Measurements from ENCODE around the gene CAMK1. TPM values are rescaled to one million over a fixed set of nuclear protein-coding genes. Genes with fewer than 3 reads are reported as not detected.
A peak's percentile ranks its signal among the peaks of the same experiment; 100 is the strongest.

CAMK1 gene
- 10 to 100 TPM; 10.9 to 34.9 TPM for total RNA-seq

- H3K27ac ChIP-seq, result peak within 1 kb of the TSS; percentile 55 to 84 (median 80)
- peak within 1 kb of the TSS; percentile 26 to 47 for H3K4me3 ChIP-seq
- 4 to 14% methylated on average over 6 to 49 of the region's 49 CpGs for WGBS, 2 donors
- no peaks in the 10 kb centered on the region for H3K27me3 ChIP-seq
- peak; percentile 77 to 86 (median 84) for DNase-seq
- no peaks in the 10 kb centered on the region for H3K36me3 ChIP-seq (replicated peaks in 1 of 2; ENCODE audit: insufficient read depth in 1 of 2, low read depth in 2 of 2)
- intact Hi-C loops (cut with DNase I), result no loop called here
- TF ChIP-seq CTCF (IDR thresholded peaks at IDR 0.05) (no peak), POLR2A (IDR thresholded peaks at IDR 0.05) (peak; percentile 59 to 66 (median 65))
- peak; percentile 88 for ATAC-seq
- H3K4me1 ChIP-seq, result peaks cover 35% of the 10 kb centered on the region
- no peaks in the 10 kb centered on the region for H3K9me3 ChIP-seq
These were observed at the start of gene CAMK1 for GRCh38 chr3:9769426-9770275. CAMK1 (minus strand) TSS chr3:9769947; CDS start chr3:9767749, 2,198 bp downstream.

GRCh38 chr3:9818666-9819335 is 49.1 kb upstream of the CAMK1 start:
- no peak for DNase-seq
- WGBS, 2 donors, result 87 to 92% methylated on average over 6 of the region's 7 CpGs

GRCh38 chr3:9817436-9817835 is 47.7 kb upstream of the CAMK1 start:
- Histone ChIP-seq H3K36me3 (replicated peaks in 1 of 2; ENCODE audit: insufficient read depth in 1 of 2, low read depth in 2 of 2) (no peaks in the 10 kb centered on the region), H3K4me3 (no peak overlapping the region), H3K27ac (no peak overlapping the region), H3K4me1 (no peaks in the 10 kb centered on the region), H3K9me3 (no peaks in the 10 kb centered on the region), H3K27me3 (no peaks in the 10 kb centered on the region)
- 74 to 80% methylated on average over 1 to 6 of the region's 6 CpGs for WGBS, 2 donors
- ATAC-seq (no peak), DNase-seq (no peak)
- intact Hi-C loops (cut with DNase I), result no loop called here
- TF ChIP-seq POLR2A (IDR thresholded peaks at IDR 0.05) (no peak), CTCF (IDR thresholded peaks at IDR 0.05) (no peak)

More at GRCh38 chr3:9818666-9819335, 49.1 kb upstream of the CAMK1 start:
- no peak overlapping the region for H3K4me3 ChIP-seq
- no peaks in the 10 kb centered on the region for H3K4me1 ChIP-seq
- no peaks in the 10 kb centered on the region for H3K27me3 ChIP-seq
- intact Hi-C loops (cut with DNase I), result no loop called here
- TF ChIP-seq POLR2A (IDR thresholded peaks at IDR 0.05), result no peak
- H3K27ac ChIP-seq, result no peak overlapping the region
- no peaks in the 10 kb centered on the region for H3K9me3 ChIP-seq
- ATAC-seq, result no peak
- no peaks in the 10 kb centered on the region for H3K36me3 ChIP-seq (replicated peaks in 1 of 2; ENCODE audit: insufficient read depth in 1 of 2, low read depth in 2 of 2)

GRCh38 chr3:9815986-9816385 is 46.2 kb upstream of the CAMK1 start:
- 86 to 88% methylated on average over 9 of the region's 9 CpGs for WGBS, 2 donors
- H3K27me3 ChIP-seq, result no peaks in the 10 kb centered on the region
- intact Hi-C loops (cut with DNase I), result no loop called here
- H3K4me1 ChIP-seq, result peaks cover under 1% of the 10 kb centered on the region
- no peaks in the 10 kb centered on the region for H3K36me3 ChIP-seq (replicated peaks in 1 of 2; ENCODE audit: insufficient read depth in 1 of 2, low read depth in 2 of 2)
- TF ChIP-seq CTCF (IDR thresholded peaks at IDR 0.05), result no peak
- TF ChIP-seq POLR2A (IDR thresholded peaks at IDR 0.05), result no peak
- no peaks in the 10 kb centered on the region for H3K9me3 ChIP-seq
- H3K27ac ChIP-seq, result no peak overlapping the region
- ATAC-seq, result no peak
- no peak for DNase-seq
- no peak overlapping the region for H3K4me3 ChIP-seq

- Histone ChIP-seq H3K36me3 (replicated peaks in 1 of 2; ENCODE audit: insufficient read depth in 1 of 2, low read depth in 2 of 2) (no peaks in the 10 kb centered on the region), H3K27me3 (no peaks in the 10 kb centered on the region), H3K4me1 (peaks cover 21% of the 10 kb centered on the region), H3K9me3 (no peaks in the 10 kb centered on the region), H3K27ac (no peak overlapping the region), H3K4me3 (no peak overlapping the region)
- intact Hi-C loops (cut with DNase I), result no loop called here
- no peak for ATAC-seq
- no peak for DNase-seq
- WGBS, 2 donors, result 91 to 98% methylated on average over 9 of the region's 9 CpGs
- TF ChIP-seq CTCF (IDR thresholded peaks at IDR 0.05) (no peak), POLR2A (IDR thresholded peaks at IDR 0.05) (no peak)
These were observed 43.2 kb upstream of the CAMK1 start for GRCh38 chr3:9812870-9813483.

Data from body of pancreas (tissue), 4 donors.